Activated naive CD8-positive, alpha-beta T cell treated with anti-CD3 and anti-CD28 coated beads, Interleukin-2, amount 50 U/mL, for 16 hours (primary cell): Measurements from ENCODE around the gene ACP3.
"Not testable (repeated sequence)": the region's sequence is repeated elsewhere in the genome, so short reads cannot be mapped to it uniquely, and the experiment has no call there.

Source experiments
- DNase-seq: peaks from one replicate; pipeline ENCODE4 v3.0.0-alpha.2; 2020; ENCODE audit warnings: low read depth, low spot score

Gene ACP3, protein sequence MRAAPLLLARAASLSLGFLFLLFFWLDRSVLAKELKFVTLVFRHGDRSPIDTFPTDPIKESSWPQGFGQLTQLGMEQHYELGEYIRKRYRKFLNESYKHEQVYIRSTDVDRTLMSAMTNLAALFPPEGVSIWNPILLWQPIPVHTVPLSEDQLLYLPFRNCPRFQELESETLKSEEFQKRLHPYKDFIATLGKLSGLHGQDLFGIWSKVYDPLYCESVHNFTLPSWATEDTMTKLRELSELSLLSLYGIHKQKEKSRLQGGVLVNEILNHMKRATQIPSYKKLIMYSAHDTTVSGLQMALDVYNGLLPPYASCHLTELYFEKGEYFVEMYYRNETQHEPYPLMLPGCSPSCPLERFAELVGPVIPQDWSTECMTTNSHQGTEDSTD

DNA sequence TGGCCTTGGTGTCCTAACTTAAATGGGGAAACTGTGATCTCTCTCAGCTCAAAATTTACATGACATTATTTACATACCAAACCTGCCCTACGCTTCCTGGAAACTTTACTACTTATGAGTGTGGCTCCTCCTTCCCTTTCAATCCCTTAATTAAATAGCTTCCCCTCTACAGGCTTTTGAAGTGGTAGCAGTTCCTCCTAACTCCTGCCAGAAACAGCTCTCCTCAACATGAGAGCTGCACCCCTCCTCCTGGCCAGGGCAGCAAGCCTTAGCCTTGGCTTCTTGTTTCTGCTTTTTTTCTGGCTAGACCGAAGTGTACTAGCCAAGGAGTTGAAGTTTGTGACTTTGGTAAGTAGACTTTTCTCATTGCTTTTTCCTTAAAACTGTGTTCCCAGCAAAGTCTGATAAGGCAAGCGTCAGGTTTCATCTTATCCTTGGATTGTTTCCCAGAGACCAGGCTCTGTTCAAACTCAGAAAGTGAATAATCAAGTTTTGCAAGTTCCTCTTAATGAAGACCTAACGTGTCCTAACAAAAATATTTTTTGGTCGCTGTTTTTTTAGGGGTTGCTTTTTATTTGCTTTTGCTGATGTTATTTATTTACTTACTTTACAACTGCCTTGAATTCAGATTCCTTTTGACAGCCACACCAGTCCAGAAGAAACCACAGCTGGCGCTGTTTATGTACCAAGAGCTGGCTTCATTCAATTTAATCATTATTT, at the start of gene ACP3:
TSS of gene ACP3 (plus strand) at position 179 of the 720 bp plus-strand sequence. CDS start at position 229, 50 bp downstream.
- no peak for DNase-seq

DNA sequence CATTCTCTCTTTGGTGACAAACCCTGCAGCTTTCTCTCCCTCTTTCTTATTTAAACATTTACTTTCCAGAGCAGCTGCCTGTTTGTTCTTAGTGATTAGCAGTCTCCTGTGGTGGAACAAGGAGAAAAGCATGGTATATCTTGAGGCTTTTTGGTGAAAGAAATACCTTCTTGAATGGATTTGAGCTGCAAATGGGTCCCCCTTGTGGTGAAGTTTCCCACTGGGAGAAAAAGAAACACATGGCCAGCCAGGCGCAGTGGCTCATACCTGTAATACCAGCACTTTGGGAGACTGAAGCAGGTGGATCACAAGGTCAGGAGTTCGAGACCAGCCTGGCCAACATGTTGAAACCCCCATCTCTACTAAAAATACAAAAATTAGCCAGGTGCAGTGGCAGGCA, 48.3 kb upstream of the ACP3 start:
- no peak for DNase-seq

DNA sequence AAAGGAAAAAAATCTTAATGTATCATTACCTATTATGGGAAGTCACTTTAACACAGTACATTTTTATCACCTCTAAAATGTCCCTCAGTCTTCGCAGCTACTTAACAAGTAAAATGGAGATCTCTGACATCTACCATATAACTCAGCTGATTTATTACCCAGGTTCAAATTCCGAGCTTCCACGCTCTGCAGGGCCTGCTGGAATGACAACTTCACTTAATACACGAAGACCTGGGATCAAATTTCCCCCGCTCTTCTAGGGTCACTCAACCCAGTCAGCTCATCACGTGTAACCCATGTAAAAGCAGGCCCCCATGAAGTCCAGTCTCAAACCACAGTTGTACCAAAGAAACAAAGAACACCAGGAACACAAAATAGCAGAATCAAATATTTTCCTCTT, 44.2 kb upstream of the ACP3 start:
- no peak for DNase-seq

DNA sequence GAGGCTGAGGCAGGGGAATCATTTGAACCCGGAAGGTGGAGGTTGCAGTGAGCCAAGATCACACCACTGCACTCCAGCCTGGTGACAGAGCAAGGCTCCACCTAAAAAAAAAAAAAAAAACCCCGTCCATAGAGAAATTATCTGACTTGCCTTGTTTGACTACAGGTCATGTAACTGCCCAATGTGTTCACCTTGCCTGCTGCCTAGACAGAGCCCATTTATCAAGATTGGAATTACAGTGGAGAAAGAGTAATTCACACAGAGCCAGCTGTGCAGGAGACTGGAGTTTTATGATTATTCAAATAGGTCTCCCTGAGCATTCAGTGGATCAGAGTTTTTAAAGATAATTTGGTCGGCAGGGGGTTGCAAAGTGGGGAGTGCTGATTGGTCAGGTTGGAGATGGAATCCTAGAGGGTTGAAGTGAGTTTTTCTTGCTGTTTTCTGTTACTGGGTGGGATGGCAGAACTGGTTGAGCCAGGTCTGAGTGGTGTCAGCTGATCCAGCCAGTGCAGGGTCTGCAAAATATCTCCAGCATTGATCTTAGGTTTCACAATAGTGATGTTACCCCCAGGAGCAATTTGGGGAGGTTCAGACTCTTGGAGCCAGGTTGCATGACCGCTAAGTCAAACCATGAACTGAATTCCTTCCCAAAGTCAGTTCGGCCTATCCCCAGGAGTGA, 40.8 kb upstream of the ACP3 start:
- DNase-seq = no peak

DNA sequence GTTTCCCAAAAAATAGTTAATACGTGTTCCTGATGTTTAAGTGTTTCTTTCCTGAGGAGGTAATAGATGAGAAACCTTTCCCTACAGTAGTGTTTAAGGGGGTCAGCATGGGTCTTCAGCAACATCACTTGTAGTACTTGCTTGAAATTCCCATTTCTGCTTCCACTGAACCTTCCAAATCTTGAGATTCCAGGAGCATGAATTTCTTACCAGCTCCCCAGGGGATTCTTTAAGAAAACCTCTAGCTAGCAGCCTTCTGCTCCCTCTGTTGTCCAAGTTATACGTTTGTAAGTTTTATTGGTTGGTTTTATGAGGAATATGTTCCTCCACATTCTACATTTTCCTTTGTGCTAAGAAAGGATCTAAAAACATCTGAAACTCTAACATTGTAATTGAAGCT, 38.2 kb upstream of the ACP3 start:
- no peak for DNase-seq

DNA sequence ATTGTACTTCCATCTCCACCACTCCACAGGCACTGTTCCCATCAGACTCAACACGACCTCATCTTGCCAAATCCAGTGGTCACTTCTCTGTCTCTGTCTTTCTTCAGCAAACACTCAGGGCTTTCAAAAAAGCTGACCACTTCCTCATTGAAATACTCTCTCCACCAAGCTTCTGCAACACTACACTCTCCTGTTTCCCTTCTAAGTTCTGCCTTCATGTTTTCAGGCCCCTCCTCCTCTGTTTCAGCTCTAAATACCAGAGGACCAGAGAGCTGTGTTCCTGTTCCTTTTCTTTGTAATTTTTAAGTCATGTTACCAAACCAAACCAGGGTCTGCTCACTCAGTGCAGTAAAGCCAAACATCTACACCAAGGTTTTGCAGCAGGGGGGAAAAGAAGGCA, 33.8 kb upstream of the ACP3 start:
- DNase-seq = no peak

DNA sequence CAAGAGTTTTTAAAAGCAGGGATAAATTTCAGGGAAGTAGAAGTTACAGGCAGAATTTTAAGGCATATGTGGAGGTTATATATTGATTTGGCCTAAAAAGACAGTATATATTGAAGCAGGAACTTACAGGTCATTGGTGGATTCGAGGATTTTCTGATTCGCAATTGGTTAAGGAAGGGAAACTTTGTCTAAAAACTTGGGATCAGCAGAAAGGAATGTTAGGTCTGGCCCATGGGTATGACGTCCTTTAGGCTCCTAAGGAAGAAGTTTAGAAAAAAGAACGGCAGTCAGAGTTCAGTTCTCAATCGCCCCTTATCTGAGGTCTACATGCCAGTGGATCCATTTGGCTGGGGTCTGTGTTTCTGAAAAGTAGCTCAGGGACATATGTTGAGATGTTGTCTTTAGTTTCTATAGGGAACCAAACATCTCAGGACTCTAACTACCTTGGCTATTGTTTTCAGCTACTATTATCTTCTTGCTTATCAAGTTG, 33.2 kb upstream of the ACP3 start:
- DNase-seq = no peak

DNA sequence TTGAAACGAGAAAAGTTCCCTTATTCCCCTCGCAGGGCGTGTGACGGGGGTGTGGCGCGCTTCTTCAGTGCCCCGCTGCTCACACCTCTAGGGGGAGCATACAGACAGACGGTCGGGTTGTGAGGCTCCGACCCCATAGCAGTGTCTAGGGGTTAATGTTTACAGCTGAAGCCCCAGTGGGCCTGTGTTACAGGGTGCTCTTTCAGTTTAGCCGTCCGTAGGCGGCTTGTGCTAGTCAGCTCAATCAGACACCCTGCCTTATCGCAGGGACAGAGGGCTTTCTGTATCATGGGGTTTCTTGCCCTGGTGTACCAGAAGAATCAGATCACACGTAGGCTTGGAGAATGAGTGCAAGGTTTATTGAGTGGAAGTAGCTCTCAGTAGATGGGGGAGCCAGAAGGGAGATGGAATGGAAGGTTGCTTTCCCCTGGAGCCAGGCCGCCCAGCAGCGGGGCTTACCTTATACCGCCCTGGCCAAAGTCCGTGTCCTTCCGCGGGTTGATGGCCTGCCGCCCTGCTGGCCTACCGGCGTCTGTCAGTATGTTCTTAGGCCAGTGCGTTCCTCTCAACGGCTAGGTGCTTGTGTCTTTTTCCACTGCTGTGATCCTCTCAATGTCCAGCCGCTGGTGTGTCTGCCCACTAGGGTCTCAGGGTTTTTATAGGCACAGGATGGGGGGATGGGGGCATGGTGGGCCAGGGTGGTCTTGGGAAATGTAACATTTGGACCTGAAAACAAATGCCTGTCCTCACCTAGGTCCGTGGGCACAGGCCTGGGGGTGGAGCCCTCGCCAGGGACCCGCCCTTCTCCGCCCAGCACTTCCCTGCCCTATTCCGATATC, 32.2 kb upstream of the ACP3 start:
- DNase-seq = no peak

DNA sequence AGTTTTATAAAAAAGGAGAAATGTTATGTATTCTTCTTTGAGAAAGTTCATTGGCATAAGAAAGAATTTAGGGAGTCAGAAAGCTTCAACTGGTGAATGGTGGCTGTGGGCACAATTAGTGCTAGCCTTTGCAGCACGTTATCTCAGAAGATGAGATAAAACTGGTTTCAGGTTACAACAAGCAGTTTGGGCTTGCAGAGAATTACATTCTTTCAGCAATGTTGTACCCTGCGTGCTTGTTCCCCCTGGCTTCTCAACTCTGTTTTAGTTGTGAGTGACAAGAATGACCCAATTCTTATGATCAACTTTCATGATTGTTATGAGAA, 31.6 kb upstream of the ACP3 start:
- no peak for DNase-seq

DNA sequence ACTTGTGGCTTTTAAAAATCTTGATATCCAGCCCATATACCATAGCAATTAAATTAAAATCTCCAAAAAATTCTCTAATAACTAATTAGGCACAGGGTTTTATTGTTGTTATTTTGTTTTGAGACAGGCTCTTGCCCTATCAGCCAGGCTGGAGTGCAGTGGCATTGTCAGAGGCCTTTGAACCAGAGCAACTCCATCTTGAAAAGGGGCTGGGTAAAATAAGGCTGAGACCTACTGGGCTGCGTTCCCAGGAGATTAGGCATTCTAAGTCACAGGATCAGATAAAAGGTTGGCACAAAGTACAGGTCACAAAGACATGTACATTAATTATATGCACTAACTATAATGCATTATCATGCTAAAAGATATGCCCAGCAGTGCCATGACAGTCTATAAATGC, 31.2 kb upstream of the ACP3 start:
- no peak for DNase-seq

DNA sequence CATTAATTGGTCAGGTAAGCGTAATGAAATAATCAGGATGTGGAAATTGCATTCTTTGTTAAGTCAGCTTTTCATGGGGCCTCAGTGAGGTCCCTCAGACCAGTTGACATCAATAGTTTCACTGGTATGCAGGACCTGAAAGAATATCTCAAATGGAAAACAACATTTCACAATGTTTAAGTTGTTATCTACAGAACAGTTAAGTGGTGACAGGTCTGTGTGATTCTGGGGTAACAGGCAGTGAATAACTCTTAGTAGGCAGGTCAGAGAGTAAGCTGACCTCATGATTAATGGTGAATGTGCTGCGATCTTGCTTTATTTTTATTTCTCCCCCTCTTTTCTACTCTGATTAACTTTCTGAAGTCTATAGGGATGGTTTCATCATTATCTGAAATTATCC, 28.9 kb upstream of the ACP3 start:
- no peak for DNase-seq

DNA sequence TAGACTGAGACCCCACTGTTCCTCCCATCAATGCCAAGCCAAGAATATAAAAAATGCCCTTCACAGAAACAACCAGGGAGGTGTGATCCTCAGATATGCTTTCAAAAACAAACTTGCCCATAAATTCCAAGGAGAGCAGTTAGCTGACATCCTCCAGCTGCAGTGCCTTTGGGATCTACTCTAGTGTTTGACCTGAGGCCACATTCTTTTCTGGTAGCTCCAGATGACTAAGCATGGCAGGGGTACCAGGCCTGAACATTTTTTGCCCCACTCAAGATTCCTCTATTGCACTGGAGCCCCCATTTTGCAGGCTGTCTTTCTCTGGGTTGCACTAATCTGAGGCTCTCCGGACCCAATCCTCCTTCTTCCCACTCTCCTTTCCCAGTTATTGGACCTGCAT, 27.9 kb upstream of the ACP3 start:
- no peak for DNase-seq

DNA sequence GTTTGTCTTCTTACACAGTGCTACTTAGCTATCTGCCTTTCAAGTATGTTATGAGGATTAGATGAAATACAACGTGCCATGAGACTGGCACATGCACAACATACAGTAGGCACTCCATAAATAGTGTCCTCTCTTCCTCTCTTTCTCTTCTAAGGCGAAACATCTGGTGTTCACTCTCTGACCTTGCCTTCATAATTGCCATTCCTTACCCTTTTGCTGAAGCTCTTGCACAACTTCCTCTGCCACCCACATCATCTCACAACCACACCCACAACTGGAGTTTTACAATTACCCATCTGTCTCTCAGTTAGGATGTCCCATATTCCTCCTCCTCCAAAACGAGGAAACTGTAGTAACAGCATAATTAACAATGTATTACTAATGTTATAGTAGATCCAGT, 26.4 kb upstream of the ACP3 start:
- no peak for DNase-seq

DNA sequence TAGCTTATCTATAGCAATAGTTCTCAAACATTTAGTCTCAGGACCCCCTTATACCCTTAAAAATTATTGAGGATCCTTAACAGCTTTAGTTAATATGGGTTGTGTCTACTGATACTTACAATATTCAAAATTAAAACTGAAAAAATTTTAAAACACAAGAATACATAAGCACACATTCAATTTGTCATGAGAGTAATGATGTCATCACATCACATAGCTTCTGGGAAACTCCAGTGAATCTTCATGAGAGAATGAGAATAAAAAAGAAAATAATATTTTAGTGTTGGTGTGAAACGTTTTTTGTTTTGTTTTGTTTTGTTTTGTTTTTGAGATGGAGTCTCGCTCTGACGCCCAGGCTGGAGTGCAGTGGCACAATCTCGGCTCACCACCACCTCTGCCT, 25.2 kb upstream of the ACP3 start:
- DNase-seq = no peak

DNA sequence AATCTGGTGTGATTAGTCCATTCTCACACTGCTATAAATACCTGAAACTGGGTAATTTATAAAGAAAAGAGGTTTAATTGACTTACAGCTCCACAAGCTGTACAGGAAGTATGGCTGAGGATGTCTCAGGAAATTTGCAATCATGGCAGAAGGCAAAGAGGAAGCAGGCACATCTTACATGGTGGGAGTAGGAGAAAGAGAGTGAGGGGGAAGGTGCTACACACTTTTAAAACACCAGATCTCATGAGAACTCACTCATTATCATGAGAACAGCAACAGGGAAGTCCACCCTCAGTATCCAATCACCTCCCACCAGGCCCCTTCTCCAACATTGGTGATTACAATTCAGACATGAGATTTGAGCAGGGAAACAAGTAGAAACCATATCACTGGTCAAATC, 24.0 kb upstream of the ACP3 start:
- DNase-seq = no peak

DNA sequence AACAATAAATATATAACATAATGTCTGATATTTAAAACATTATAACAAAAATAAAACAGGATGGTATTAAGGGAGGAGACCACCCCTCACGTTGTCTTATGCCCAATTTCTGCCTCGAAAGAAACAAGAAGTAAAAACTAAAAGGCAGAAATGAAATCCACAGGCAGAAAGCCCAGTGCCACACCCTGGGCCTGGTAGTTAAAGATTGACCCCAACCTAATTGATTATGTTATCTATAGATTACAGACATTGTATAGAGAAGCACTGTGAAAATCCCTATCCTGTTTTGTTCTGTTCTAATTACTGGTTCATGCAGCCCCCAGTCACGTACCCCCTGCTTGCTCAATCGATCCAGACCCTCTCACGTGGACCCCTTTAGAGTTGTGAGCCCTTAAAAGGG, 22.3 kb upstream of the ACP3 start:
- no peak for DNase-seq

DNA sequence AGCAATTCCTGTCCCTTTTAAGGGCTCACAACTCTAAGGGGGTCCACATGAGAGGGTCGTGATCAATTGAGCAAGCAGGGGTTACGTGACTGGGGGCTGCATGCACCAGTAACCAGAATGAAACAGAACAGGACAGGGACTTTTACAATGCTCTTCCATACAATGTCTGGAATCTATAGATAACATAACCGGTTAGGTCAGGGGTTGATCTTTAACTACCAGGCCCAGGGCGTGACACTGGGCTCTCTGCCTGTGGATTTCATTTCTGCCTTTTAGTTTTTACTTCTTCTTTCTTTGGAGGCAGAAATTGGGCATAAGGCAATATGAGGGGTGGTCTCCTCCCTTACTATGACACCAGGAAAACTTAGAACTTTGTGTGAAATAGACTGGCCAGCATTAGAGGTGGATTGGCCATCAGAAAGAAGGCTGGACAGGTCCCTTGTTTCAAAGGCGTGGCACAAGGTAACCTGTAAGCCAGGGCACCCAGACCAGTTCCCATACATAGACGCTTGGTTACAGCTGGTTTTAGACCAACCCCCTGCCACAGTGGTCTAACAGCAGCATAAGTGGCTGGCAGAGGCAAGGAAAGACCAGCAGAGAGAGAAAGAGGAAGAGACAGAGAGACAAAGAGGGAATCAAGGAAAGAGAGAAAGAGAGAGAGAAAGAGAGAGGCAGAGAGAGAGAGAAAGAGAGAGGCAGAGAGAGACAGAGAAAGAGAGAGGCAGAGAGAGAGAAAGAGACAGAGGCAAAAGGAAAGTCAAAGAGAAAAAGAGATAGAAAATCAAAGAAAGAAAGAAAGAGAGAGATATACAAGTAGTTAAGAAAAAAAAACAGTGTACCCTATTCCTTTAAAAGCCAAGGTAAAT, 13.6 kb upstream of the ACP3 start:
- DNase-seq = not testable (repeated sequence)

DNA sequence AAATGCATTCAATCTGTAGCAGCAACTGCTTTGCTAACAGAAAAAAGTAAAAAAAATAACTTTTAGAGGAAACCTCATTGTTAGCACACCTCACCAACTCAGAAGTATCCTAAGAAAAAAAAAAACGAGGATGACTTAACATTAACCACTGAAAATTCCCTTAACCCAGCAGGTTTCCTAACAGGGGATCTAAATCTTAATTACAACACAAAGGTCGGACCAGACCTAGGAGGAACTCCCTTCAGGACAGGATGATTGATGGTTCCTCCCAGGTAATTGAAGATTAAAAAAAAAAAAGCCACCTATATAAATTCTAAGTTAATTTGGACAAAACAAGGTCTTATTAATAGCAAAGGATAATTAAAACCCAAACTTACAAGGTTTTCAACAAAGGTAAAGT, 12.9 kb upstream of the ACP3 start:
- DNase-seq = not testable (repeated sequence)

DNA sequence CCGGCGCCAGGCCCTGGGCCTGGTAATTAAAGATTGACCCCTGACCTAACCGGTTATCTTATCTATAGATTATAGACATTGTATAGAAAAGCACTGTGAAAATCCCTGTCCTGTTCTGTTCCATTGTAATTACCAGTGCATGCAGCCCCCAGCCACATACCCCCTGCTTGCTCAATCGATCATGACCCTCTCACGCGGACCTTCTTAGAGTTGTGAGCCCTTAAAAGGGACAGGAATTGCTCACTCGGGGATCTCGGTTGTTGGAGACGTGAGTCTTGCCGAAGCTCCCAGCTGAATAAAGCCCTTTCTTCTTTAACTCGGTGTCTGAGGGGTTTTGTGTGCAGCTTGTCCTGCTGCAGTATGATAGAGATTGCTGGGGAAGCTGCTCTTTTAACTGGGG, 7.2 kb upstream of the ACP3 start:
- DNase-seq = not testable (repeated sequence)

DNA sequence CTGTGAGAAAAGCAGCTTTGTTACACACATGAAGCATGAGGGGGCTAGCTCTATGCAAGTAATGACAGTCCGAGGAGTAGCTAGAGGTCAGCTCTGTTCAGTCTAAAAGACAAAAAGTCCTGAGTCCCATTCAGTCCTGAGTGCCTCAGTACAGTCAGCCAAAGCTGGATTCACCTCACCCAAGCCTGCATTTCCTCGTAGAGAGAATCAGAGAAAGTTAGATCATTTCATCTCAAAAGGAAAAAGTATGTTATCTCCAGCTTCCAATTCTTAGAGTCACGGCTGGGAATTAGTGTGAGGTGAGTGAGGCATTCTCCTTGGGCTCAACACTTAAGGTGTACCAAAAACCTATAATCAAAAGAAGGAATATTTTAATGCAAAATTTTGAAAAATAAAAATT, 5.9 kb upstream of the ACP3 start:
- no peak for DNase-seq

DNA sequence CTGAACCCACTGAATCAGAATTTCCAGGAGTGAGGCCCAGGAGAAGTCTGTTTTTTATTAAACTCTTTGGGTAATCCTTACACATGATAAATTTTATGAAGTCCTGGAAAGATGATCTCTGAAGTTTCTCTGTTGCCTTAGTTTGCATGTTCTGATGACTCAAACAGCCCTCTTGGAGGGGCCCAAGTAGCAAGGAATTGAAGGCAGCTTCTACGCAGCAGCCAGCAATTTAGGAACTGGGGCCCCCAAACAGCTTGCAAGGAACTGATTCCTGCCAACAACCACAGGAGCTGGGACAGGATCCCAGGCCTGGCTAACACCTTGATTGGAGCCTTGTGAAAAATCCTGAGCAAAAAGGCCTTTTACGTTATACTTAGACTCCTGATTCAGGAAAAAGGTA, 5.4 kb upstream of the ACP3 start:
- no peak for DNase-seq
